ENCODE results near the gene EMID1. TPM values are rescaled to one million over a fixed set of nuclear protein-coding genes. Genes with fewer than 3 reads are reported as not detected.

The EMID1 gene
- total RNA-seq, 1 experiment from 2014 or later: 1.1 TPM

DNA sequence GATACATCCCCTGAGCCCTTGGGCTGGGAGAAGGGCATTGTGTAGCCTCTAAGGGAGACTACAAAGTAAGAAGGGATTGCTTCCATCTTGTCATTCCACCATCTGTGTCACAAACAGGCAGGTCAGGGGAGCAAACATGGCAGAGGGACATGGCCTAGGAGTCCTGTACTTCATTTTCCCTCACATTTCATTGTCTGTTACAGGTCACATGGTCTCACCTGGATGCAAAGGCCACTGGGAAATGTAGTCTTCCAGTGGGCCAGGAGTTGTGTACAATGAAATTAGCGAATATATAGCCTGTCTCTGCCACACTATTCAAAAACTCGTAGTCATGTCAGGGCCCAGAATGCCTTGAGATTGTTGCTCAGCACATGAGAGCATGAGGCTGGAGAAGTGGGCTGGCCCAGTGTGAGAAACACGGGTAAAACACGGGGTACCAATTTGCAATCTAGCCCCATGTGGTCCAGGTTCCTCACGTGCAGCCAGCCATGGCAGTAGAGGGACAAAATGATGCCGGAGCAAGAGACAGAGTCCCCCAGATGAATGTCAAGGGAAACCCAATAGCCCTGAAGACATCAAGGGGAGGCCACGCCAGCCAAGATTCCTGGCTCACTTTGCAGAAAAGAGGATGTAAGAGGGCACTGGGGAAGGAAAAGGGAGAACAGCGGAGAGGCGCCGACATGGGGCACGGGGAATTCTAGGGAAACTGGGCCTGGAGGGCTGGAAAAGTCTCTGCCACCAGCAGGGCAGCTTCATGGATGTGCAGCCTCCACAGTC is 47.7 kb upstream of the EMID1 start:
- H3K4me2 ChIP-seq: no peak overlapping the region
- no peaks in the 10 kb centered on the region for H3K9me3 ChIP-seq (ENCODE audit: insufficient read depth, low read depth)
- H3K27me3 ChIP-seq (ENCODE audit: insufficient read depth, low read depth): no peaks in the 10 kb centered on the region
- no peaks in the 10 kb centered on the region for H3K9me2 ChIP-seq (ENCODE audit: insufficient read depth)
- H3K79me2 ChIP-seq (ENCODE audit: low read depth): no peaks in the 10 kb centered on the region
- H3K27ac ChIP-seq: no peak overlapping the region
- H3K36me3 ChIP-seq (ENCODE audit: low read depth): no peaks in the 10 kb centered on the region
- TF ChIP-seq EZH2 (IDR thresholded peaks at IDR 0.05; ENCODE audit: low read depth): no peak
- TF ChIP-seq, protein P1, sequence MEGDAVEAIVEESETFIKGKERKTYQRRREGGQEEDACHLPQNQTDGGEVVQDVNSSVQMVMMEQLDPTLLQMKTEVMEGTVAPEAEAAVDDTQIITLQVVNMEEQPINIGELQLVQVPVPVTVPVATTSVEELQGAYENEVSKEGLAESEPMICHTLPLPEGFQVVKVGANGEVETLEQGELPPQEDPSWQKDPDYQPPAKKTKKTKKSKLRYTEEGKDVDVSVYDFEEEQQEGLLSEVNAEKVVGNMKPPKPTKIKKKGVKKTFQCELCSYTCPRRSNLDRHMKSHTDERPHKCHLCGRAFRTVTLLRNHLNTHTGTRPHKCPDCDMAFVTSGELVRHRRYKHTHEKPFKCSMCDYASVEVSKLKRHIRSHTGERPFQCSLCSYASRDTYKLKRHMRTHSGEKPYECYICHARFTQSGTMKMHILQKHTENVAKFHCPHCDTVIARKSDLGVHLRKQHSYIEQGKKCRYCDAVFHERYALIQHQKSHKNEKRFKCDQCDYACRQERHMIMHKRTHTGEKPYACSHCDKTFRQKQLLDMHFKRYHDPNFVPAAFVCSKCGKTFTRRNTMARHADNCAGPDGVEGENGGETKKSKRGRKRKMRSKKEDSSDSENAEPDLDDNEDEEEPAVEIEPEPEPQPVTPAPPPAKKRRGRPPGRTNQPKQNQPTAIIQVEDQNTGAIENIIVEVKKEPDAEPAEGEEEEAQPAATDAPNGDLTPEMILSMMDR (conservative IDR thresholded peaks at IDR 0.05): no peak
- no TSS peak for BruUV-seq (replicated peaks)
- POLR2A ChIA-PET (ENCODE audit: unreplicated experiment): no interaction called here
- 0 out of 2 replicates have a peak, but pooled peaks cover 4% of the 10 kb centered on the region for H3K4me1 ChIP-seq (replicated peaks; ENCODE audit: insufficient read depth)
- DNase-seq: no peak
- no peaks in the 10 kb centered on the region for H4K20me1 ChIP-seq (ENCODE audit: insufficient read depth)
- CTCF ChIA-PET: no interaction called here
- no peak overlapping the region for H2AFZ ChIP-seq
- no peaks in the 10 kb centered on the region for H3F3A ChIP-seq (ENCODE audit: insufficient read depth, low read depth)
- H3K4me3 ChIP-seq: no peak overlapping the region
- intact Hi-C loops (cut with micrococcal nuclease; ENCODE audit: unreplicated experiment): loop anchor here (10.0 kb wide), 2 partner anchors 113 to 553 kb away; no protein-coding TSS in a partner anchor

DNA sequence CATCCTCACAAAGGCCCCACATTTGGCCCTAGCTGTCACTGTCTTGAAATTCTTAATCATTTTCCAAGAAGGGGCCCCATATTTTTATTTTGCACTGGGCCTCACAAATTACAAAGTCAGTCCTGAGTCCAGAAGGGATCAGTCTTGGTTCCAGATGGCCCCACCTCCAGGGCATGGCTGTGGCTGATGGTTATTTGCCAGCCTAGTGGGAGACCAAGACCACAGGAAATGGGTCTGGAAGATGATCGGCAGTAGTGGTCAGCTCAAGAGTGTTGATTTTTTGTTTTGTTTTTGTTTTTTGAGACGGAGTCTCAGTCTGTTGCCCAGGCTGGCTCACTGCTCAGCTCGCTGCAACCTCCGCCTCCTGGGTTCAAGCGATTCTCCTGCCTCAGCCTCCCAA is 47.1 kb upstream of the EMID1 start:
- ChIA-PET CTCF (no interaction called here), POLR2A (ENCODE audit: unreplicated experiment) (interaction anchor here (0.6 kb wide), 1 partner anchor 813 kb away, joined by 3 read pairs; no protein-coding TSS in a partner anchor)
- intact Hi-C loops (cut with micrococcal nuclease; ENCODE audit: unreplicated experiment): loop anchor here (10.0 kb wide), 2 partner anchors 114 to 554 kb away; no protein-coding TSS in a partner anchor

DNA sequence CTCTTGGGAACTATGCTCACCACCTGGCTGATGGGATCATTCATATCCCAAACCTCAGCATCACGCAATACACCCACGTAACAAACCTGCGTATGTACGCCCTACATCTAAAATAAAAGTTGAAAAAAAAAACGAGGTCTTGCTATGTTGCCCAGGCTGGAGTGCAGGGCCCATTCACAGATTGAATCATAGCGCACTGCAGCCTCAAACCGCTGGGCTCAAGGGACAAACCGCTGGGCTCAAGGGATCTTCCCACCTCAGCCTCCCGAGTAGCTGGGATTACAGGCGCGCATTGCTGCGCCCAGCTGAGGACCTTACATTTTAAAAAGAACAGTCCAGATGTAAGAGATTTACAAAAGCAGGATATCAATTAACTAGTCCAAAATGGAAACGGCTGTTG is 41.9 kb upstream of the EMID1 start:
- H2AFZ ChIP-seq: no peak overlapping the region
- no peak overlapping the region for H3K4me2 ChIP-seq
- ChIA-PET CTCF (no interaction called here), POLR2A (ENCODE audit: unreplicated experiment) (no interaction called here)
- H3K36me3 ChIP-seq (ENCODE audit: low read depth): no peaks in the 10 kb centered on the region
- H3K9me2 ChIP-seq (ENCODE audit: insufficient read depth): no peaks in the 10 kb centered on the region
- H3K27me3 ChIP-seq (ENCODE audit: insufficient read depth, low read depth): no peaks in the 10 kb centered on the region
- H3K79me2 ChIP-seq (ENCODE audit: low read depth): no peaks in the 10 kb centered on the region
- TF ChIP-seq, protein P1 (conservative IDR thresholded peaks at IDR 0.05): no peak
- TF ChIP-seq EZH2 (IDR thresholded peaks at IDR 0.05; ENCODE audit: low read depth): no peak
- BruUV-seq (replicated peaks): no TSS peak
- H3K4me1 ChIP-seq (replicated peaks; ENCODE audit: insufficient read depth): no peaks in the 10 kb centered on the region
- no peak overlapping the region for H3K27ac ChIP-seq
- no peak for DNase-seq
- intact Hi-C loops (cut with micrococcal nuclease; ENCODE audit: unreplicated experiment): no loop called here
- H3K4me3 ChIP-seq: no peak overlapping the region
- no peaks in the 10 kb centered on the region for H3F3A ChIP-seq (ENCODE audit: insufficient read depth, low read depth)
- no peaks in the 10 kb centered on the region for H3K9me3 ChIP-seq (ENCODE audit: insufficient read depth, low read depth)
- H4K20me1 ChIP-seq (ENCODE audit: insufficient read depth): no peaks in the 10 kb centered on the region

More for the DNA sequence above, 47.1 kb upstream of the EMID1 start:
- no peaks in the 10 kb centered on the region for H3K79me2 ChIP-seq (ENCODE audit: low read depth)
- no peak for TF ChIP-seq EZH2 (IDR thresholded peaks at IDR 0.05; ENCODE audit: low read depth)
- TF ChIP-seq, protein P1 (conservative IDR thresholded peaks at IDR 0.05): no peak
- H3K9me3 ChIP-seq (ENCODE audit: insufficient read depth, low read depth): no peaks in the 10 kb centered on the region
- H3F3A ChIP-seq (ENCODE audit: insufficient read depth, low read depth): no peaks in the 10 kb centered on the region
- no peak overlapping the region for H3K27ac ChIP-seq
- H2AFZ ChIP-seq: no peak overlapping the region
- no peak for DNase-seq
- H4K20me1 ChIP-seq (ENCODE audit: insufficient read depth): no peaks in the 10 kb centered on the region
- 0 out of 2 replicates have a peak, but pooled peaks cover 4% of the 10 kb centered on the region for H3K4me1 ChIP-seq (replicated peaks; ENCODE audit: insufficient read depth)
- H3K9me2 ChIP-seq (ENCODE audit: insufficient read depth): no peaks in the 10 kb centered on the region
- no TSS peak for BruUV-seq (replicated peaks)
- no peaks in the 10 kb centered on the region for H3K27me3 ChIP-seq (ENCODE audit: insufficient read depth, low read depth)
- no peaks in the 10 kb centered on the region for H3K36me3 ChIP-seq (ENCODE audit: low read depth)
- no peak overlapping the region for H3K4me2 ChIP-seq
- H3K4me3 ChIP-seq: no peak overlapping the region

Data from PC-9 (cell line).